H1 (cell line): ENCODE data around the gene RNASE7. TPM values are rescaled to one million over a fixed set of nuclear protein-coding genes. Genes with fewer than 3 reads are reported as not detected.

Source experiments
- CTCF ChIA-PET: fragments of 300-600 bp; sonication (Branson Sonifier 250); formaldehyde crosslinking; loops from one replicate; lab custom pipeline; 2021; ENCODE audit not compliant: partially characterized antibody; lab: Charles Lee
- POLR2A ChIA-PET: fragments of 300-600 bp; sonication (Branson Sonifier 250); formaldehyde crosslinking; loops from one replicate; lab custom pipeline; 2021; ENCODE audit warnings: inconsistent platforms; ENCODE audit not compliant: partially characterized antibody; lab: Charles Lee
- DNase-seq, 2 experiments: peaks; one replicate each; pipeline versions ENCODE4 v3.0.0 to v3.0.0-alpha.2; 2010 to 2022; ENCODE audit warnings: low spot score in 2 of 2, low read depth in 1 of 2, mixed read lengths in 1 of 2
- FAIRE-seq: peaks from 2 replicates; lab custom pipeline; 2011; peaks lifted over from hg19 to GRCh38; lab: Jason Lieb, UNC
- H2AFZ ChIP-seq: 2 replicates; pipeline ENCODE4 v1.8.1; 2012; ENCODE audit warnings: low read length, inconsistent platforms
- H2AK5ac ChIP-seq: 2 replicates; pipeline ENCODE4 v1.6.1; 2013; ENCODE audit warnings: low read depth, low read length
- H2BK120ac ChIP-seq: replicated peaks from 2 replicates; pipeline ENCODE3; 2013; ENCODE audit warnings: low read depth, low read length, inconsistent platforms
- H2BK12ac ChIP-seq: 2 replicates; pipeline ENCODE4 v1.6.1; 2013; ENCODE audit warnings: low read depth, low read length
- H2BK15ac ChIP-seq: 2 replicates; pipeline ENCODE4 v1.6.1; 2013; ENCODE audit warnings: low read length
- H2BK20ac ChIP-seq: 2 replicates; pipeline ENCODE4 v1.6.1; 2013; ENCODE audit warnings: low read length
- H2BK5ac ChIP-seq: 2 replicates; pipeline ENCODE4 v1.6.1; 2013; ENCODE audit warnings: low read depth, low read length
- H3K14ac ChIP-seq: 2 replicates; pipeline ENCODE4 v1.6.1; 2013; ENCODE audit warnings: inconsistent platforms; ENCODE audit not compliant: insufficient read length
- H3K18ac ChIP-seq: 2 replicates; pipeline ENCODE4 v1.6.1; 2013; ENCODE audit warnings: low read length; ENCODE audit errors: extremely low read depth
- H3K23ac ChIP-seq: 2 replicates; pipeline ENCODE4 v1.6.1; 2013; ENCODE audit warnings: inconsistent platforms; ENCODE audit not compliant: insufficient read length
- H3K23me2 ChIP-seq: 2 replicates; pipeline ENCODE4 v1.6.1; 2013; ENCODE audit warnings: low read depth, low read length
- H3K27ac ChIP-seq: 2 replicates; pipeline ENCODE4 v1.6.1; 2011; ENCODE audit warnings: low read depth, low read length, inconsistent platforms
- H3K27me3 ChIP-seq, 4 experiments: replicated peaks in 1 of 4; 1 replicate in 1 of 4; 2 replicates in 3 of 4; pipeline versions ENCODE4 v1.6.1 to v1.8.1; 2011 to 2013; ENCODE audit warnings: low read length in 3 of 4, mild to moderate bottlenecking in 3 of 4, inconsistent platforms in 2 of 4, mixed read lengths in 2 of 4, moderate library complexity in 1 of 4; ENCODE audit not compliant: control insufficient read depth in 3 of 4, insufficient read depth in 3 of 4; ENCODE audit errors: extremely low read depth in 1 of 4
- H3K36me3 ChIP-seq, 4 experiments: 2 replicates each; pipeline versions ENCODE4 v1.6.1 to v1.8.1; 2011 to 2013; ENCODE audit warnings: mild to moderate bottlenecking in 4 of 4, low read length in 3 of 4, moderate library complexity in 2 of 4, control low read depth in 1 of 4, inconsistent platforms in 1 of 4; ENCODE audit not compliant: insufficient read depth in 4 of 4, control insufficient read depth in 2 of 4
- H3K4ac ChIP-seq: replicated peaks from 2 replicates; pipeline ENCODE3; 2013; ENCODE audit warnings: low read length, low read depth, mixed read lengths, inconsistent platforms; ENCODE audit not compliant: insufficient read length
- H3K4me1 ChIP-seq, 4 experiments: replicated peaks in 1 of 4; 1 replicate in 1 of 4; 2 replicates in 3 of 4; pipeline versions ENCODE4 v1.6.1 to v1.8.1; 2011 to 2013; ENCODE audit warnings: low read length in 3 of 4, inconsistent platforms in 2 of 4, mixed read lengths in 1 of 4; ENCODE audit not compliant: insufficient read depth in 4 of 4, control insufficient read depth in 3 of 4
- H3K4me2 ChIP-seq, 2 experiments: 2 replicates each; pipeline versions ENCODE4 v1.6.1 to v1.8.1; 2011 to 2013; ENCODE audit warnings: low read depth in 2 of 2, low read length in 2 of 2, control low read depth in 1 of 2, inconsistent platforms in 1 of 2, mild to moderate bottlenecking in 1 of 2; ENCODE audit not compliant: insufficient read depth in 1 of 2
- H3K4me3 ChIP-seq, 4 experiments: fragments of 200-600, 300-600 bp in 1 of 4; sonication (generic), shearing (Covaris generic), sonication (Bioruptor Twin) in 1 of 4; 2 replicates each; pipeline versions ENCODE4 v1.5.1 to v1.8.1; 2011 to 2016; ENCODE audit warnings: low read length in 4 of 4, low read depth in 3 of 4, control low read depth in 2 of 4, inconsistent platforms in 2 of 4, mild to moderate bottlenecking in 2 of 4, mixed read lengths in 1 of 4, moderate library complexity in 1 of 4; ENCODE audit not compliant: insufficient read depth in 2 of 4; ENCODE audit errors: extremely low read depth in 1 of 4
- H3K56ac ChIP-seq: replicated peaks from 2 replicates; pipeline ENCODE3; 2013; ENCODE audit warnings: low read depth, mild to moderate bottlenecking, mixed read lengths, low read length, inconsistent platforms; ENCODE audit not compliant: insufficient read length
- H3K79me1 ChIP-seq: 2 replicates; pipeline ENCODE4 v1.6.1; 2013; ENCODE audit warnings: low read depth, low read length, control low read depth
- H3K79me2 ChIP-seq, 2 experiments: 2 replicates each; pipeline versions ENCODE4 v1.6.1 to v1.8.1; 2012 to 2013; ENCODE audit warnings: low read length in 2 of 2, mild to moderate bottlenecking in 2 of 2, inconsistent platforms in 1 of 2; ENCODE audit not compliant: insufficient read depth in 2 of 2, control insufficient read depth in 1 of 2
- H3K9ac ChIP-seq, 4 experiments: replicated peaks in 1 of 4; 1 replicate in 1 of 4; 2 replicates in 3 of 4; pipeline versions ENCODE4 v1.6.1 to v1.8.1; 2011 to 2013; ENCODE audit warnings: low read depth in 3 of 4, low read length in 3 of 4, control low read depth in 2 of 4, mild to moderate bottlenecking in 2 of 4, moderate library complexity in 2 of 4, inconsistent platforms in 1 of 4; ENCODE audit errors: extremely low read depth in 1 of 4
- H3K9me3 ChIP-seq, 2 experiments: 2 replicates each; pipeline versions ENCODE4 v1.6.1 to v1.8.1; 2012 to 2013; ENCODE audit warnings: mild to moderate bottlenecking in 2 of 2, moderate library complexity in 2 of 2, control low read depth in 1 of 2, inconsistent platforms in 1 of 2, low read depth in 1 of 2, low read length in 1 of 2, mixed read lengths in 1 of 2; ENCODE audit not compliant: insufficient read depth in 2 of 2
- H4K20me1 ChIP-seq, 2 experiments: replicated peaks in 1 of 2; 2 replicates each; pipeline versions ENCODE3 to v1.8.1; 2011 to 2013; ENCODE audit warnings: inconsistent platforms in 2 of 2, low read length in 2 of 2, mild to moderate bottlenecking in 1 of 2; ENCODE audit not compliant: insufficient read depth in 2 of 2, control insufficient read depth in 1 of 2
- H4K5ac ChIP-seq: 2 replicates; pipeline ENCODE4 v1.6.1; 2013; ENCODE audit warnings: low read length, low read depth, mixed read lengths, inconsistent platforms; ENCODE audit not compliant: insufficient read length
- H4K8ac ChIP-seq: 2 replicates; pipeline ENCODE4 v1.8.0; 2013; ENCODE audit warnings: mild to moderate bottlenecking, moderate library complexity, low read length, inconsistent platforms; ENCODE audit not compliant: insufficient read depth; ENCODE audit errors: extremely low read depth
- H4K91ac ChIP-seq: replicated peaks from 2 replicates; pipeline ENCODE3; 2013; ENCODE audit warnings: low read length, mixed read lengths, inconsistent platforms; ENCODE audit not compliant: insufficient read length
- BRCA1 ChIP-seq: IDR thresholded peaks from 2 replicates; pipeline ENCODE4 v1.6.1; 2012; ENCODE audit warnings: low read depth, low read length, improper control_type of control experiment
- EGR1 ChIP-seq: IDR thresholded peaks from 2 replicates; pipeline ENCODE4 v1.6.1; 2011; ENCODE audit warnings: low read depth, low read length, borderline replicate concordance
- EP300 ChIP-seq, 2 experiments: IDR thresholded peaks; 1 replicate in 1 of 2; 2 replicates in 1 of 2; pipeline ENCODE4 v1.6.1; 2011 to 2012; ENCODE audit warnings: low read depth in 2 of 2, low read length in 2 of 2, mild to moderate bottlenecking in 2 of 2, borderline replicate concordance in 1 of 2, inconsistent platforms in 1 of 2, moderate library complexity in 1 of 2
- JUND ChIP-seq: IDR thresholded peaks from 2 replicates; pipeline ENCODE4 v1.6.1; 2011; ENCODE audit warnings: mild to moderate bottlenecking, improper control_type of control experiment, low read length
- KDM4A ChIP-seq: IDR thresholded peaks from one replicate; pipeline ENCODE4 v1.7.1; 2012; ENCODE audit warnings: low read depth, mild to moderate bottlenecking, moderate library complexity, low read length, inconsistent platforms; ENCODE audit not compliant: severe bottlenecking
- RXRA ChIP-seq: IDR thresholded peaks from 2 replicates; pipeline ENCODE4 v1.6.1; 2011; ENCODE audit warnings: low read depth, mild to moderate bottlenecking, low read length, moderate library complexity; ENCODE audit not compliant: insufficient read depth
- SAP30 ChIP-seq: fragments of 300-600 bp; sonication (generic); IDR thresholded peaks from 2 replicates; pipeline ENCODE4 v1.7.1; 2012; ENCODE audit warnings: low read length, moderate library complexity, mild to moderate bottlenecking, inconsistent platforms; ENCODE audit not compliant: insufficient read depth, insufficient replicate concordance
- YY1 ChIP-seq: IDR thresholded peaks from 2 replicates; pipeline ENCODE4 v1.6.1; 2011; ENCODE audit warnings: low read depth, mild to moderate bottlenecking, low read length
- WGBS, 2 experiments: shearing (Covaris generic) in 1 of 2; methylation state at CpG; one replicate each; pipeline versions ENCODE4 v1.1.6 to v1.1.7; 2013 to 2015; ENCODE audit warnings: low lambda C conversion rate in 2 of 2, mixed read lengths in 2 of 2, inconsistent platforms in 1 of 2, low coverage in 1 of 2, missing lambda C conversion rate in 1 of 2; ENCODE audit not compliant: insufficient replicate concordance in 2 of 2, insufficient coverage in 1 of 2, insufficient read length in 1 of 2; ENCODE audit errors: extremely low coverage in 1 of 2, missing lambda C conversion rate in 1 of 2; 5-methylcytosine and 5-hydroxymethylcytosine counted together
- polyA plus RNA-seq, 7 experiments: library from polyadenylated mRNA; depleted of rRNA in 3 of 7; stranded (reverse) in 5 of 7; unstranded in 2 of 7; fragments of >200 nt in 5 of 7; fragments of 200-250 nt in 2 of 7; gene quantifications; 1 replicate in 5 of 7; 2 replicates in 1 of 7; 4 replicates in 1 of 7; pipeline versions ENCODE4 v1.2.1 to v1.2.3, GENCODE V29; 2011 to 2013; ENCODE audit warnings: missing spikeins in 2 of 7, mixed read lengths in 2 of 7
- total RNA-seq: library from RNA; stranded (reverse); fragmentation: NEBNext Ultra II Directional; extraction: Animal tissue kit (Norgen Biotek cat#: 25700); gene quantifications from 2 replicates; pipeline ENCODE4 v1.2.1, GENCODE V29; 2021

The RNASE7 gene
- total and polyA plus RNA-seq, 2 of the 8 experiments (the other 6 are each of a cell fraction or from before 2014, with no cell fraction given), result not detected

- no peak for DNase-seq
- Histone ChIP-seq H4K91ac (no peak overlapping the region), H3K9ac (no peak overlapping the region)
These were observed 21.3 kb downstream of the RNASE7 start for GRCh38 chr14:21063479-21063878.

More at GRCh38 chr14:21063479-21063878, 21.3 kb downstream of the RNASE7 start:
- Histone ChIP-seq H2BK20ac (no peak overlapping the region), H3K23me2 (no peaks in the 10 kb centered on the region), H4K20me1 (no peaks in the 10 kb centered on the region), H2BK15ac (no peak overlapping the region), H3K4me2 (no peak overlapping the region), H3K4me3 (no peak overlapping the region), H2AK5ac (no peak overlapping the region), H2BK12ac (no peak overlapping the region), H2BK5ac (no peak overlapping the region), H3K56ac (no peak overlapping the region), H3K18ac (no peak overlapping the region), H4K5ac (no peak overlapping the region), H3K27ac (no peak overlapping the region), H3K9me3 (no peaks in the 10 kb centered on the region), H3K14ac (no peak overlapping the region), H2BK120ac (no peak overlapping the region), H3K36me3 (no peaks in the 10 kb centered on the region), H4K8ac (no peak overlapping the region), H3K79me1 (no peaks in the 10 kb centered on the region), H2AFZ (no peak overlapping the region), H3K23ac (no peak overlapping the region), H3K27me3 (no peaks in the 10 kb centered on the region; a peak in 2 of 7 replicates), H3K79me2 (no peaks in the 10 kb centered on the region), H3K4me1 (peaks cover 0 to 2% (median 0%) of the 10 kb centered on the region in 4 experiments; a peak in 2 of 7 replicates), H3K4ac (no peak overlapping the region)
- ChIA-PET CTCF (interaction anchor here (0.7 to 3.0 kb wide), 9 partner anchors 8 to 51 kb away, joined by 3 to 12 read pairs (median 4); no protein-coding TSS in a partner anchor), POLR2A (interaction anchor here (3.7 kb wide), 1 partner anchor 8 kb away, joined by 17 read pairs; no protein-coding TSS in a partner anchor)
- FAIRE-seq, result no peak
- TF ChIP-seq EP300 (IDR thresholded peaks at IDR 0.05; ENCODE audit: borderline replicate concordance in 1 of 2, low read depth in 2 of 2, low read length in 2 of 2), result no peak
- TF ChIP-seq JUND, result no peak
- no peak for TF ChIP-seq EGR1
- no peak for TF ChIP-seq RXRA
- no peak for TF ChIP-seq KDM4A
- TF ChIP-seq YY1, result no peak
- TF ChIP-seq BRCA1, result no peak
- no peak for TF ChIP-seq SAP30
- 76% methylated on average over 3 of the region's 3 CpGs; no CpG with 5 or more reads in 1 of the 2 experiments for WGBS, 2 experiments
